IMR-90 (cell line): Measurements from ENCODE around the gene HKDC1. TPM values are rescaled to one million over a fixed set of nuclear protein-coding genes. Genes with fewer than 3 reads are reported as not detected.
"Not testable (repeated sequence)": the region's sequence is repeated elsewhere in the genome, so short reads cannot be mapped to it uniquely, and the experiment has no call there.

Experiments
- ATAC-seq: fragments of 200-7000 bp; cut with Tn5 transposase; 2 replicates; pipeline ENCODE4 v1.9.1; 2020; ENCODE audit warnings: low read depth, mild to moderate bottlenecking, moderate library complexity
- BruUV-seq: library from RNA; stranded (reverse); fragments of 400-500 nt; replicated peaks from 2 replicates; lab custom pipeline; 2021; lab: Mats Ljungman, UMichigan
- CTCF ChIA-PET: fragments of 300-600 bp; formaldehyde crosslinking; extraction: SDS; loops from one replicate; lab custom pipeline; 2021; ENCODE audit warnings: antibody characterized with exemption; lab: Yijun Ruan, JAX
- POLR2A ChIA-PET: fragments of 300-600 bp; sonication (Branson Sonifier 250); formaldehyde crosslinking; loops from one replicate; lab custom pipeline; 2022; ENCODE audit warnings: antibody characterized with exemption; ENCODE audit not compliant: unreplicated experiment; lab: Charles Lee
- DNase-seq: peaks from one replicate; pipeline ENCODE4 v3.0.0; 2013
- H2AFZ ChIP-seq: replicated peaks from 2 replicates; pipeline ENCODE3; 2013; ENCODE audit warnings: low read length, mild to moderate bottlenecking; ENCODE audit not compliant: poor library complexity
- H2AK5ac ChIP-seq: 2 replicates; pipeline ENCODE4 v1.6.1; 2013; ENCODE audit warnings: low read depth, low read length, inconsistent platforms
- H2AK9ac ChIP-seq: replicated peaks from 2 replicates; pipeline ENCODE3; 2013; ENCODE audit warnings: mild to moderate bottlenecking, low read depth, low read length, moderate library complexity; ENCODE audit not compliant: poor library complexity
- H2BK120ac ChIP-seq: 2 replicates; pipeline ENCODE4 v1.6.1; 2013; ENCODE audit warnings: low read depth, low read length, inconsistent platforms
- H2BK15ac ChIP-seq: 3 replicates; pipeline ENCODE4 v1.6.1; 2013; ENCODE audit warnings: low read depth, low read length, inconsistent platforms
- H2BK20ac ChIP-seq: 2 replicates; pipeline ENCODE4 v1.6.1; 2013; ENCODE audit warnings: low read depth, mild to moderate bottlenecking, inconsistent platforms, low read length, moderate library complexity
- H2BK5ac ChIP-seq: 2 replicates; pipeline ENCODE4 v1.6.1; 2013; ENCODE audit warnings: mild to moderate bottlenecking, low read depth, low read length, inconsistent platforms; ENCODE audit not compliant: poor library complexity, severe bottlenecking
- H3K14ac ChIP-seq: replicated peaks from 2 replicates; pipeline ENCODE4 v1.6.1; 2013; ENCODE audit warnings: low read depth, low read length, inconsistent platforms
- H3K18ac ChIP-seq: 2 replicates; pipeline ENCODE4 v1.6.1; 2013; ENCODE audit warnings: low read depth, low read length, control low read depth
- H3K23ac ChIP-seq: 2 replicates; pipeline ENCODE4 v1.6.1; 2013; ENCODE audit warnings: low read depth, low read length, inconsistent platforms
- H3K27ac ChIP-seq: 2 replicates; pipeline ENCODE4 v1.5.1; 2013; ENCODE audit warnings: mild to moderate bottlenecking, control low read depth, low read length; ENCODE audit not compliant: insufficient read depth
- H3K27me3 ChIP-seq: 2 replicates; pipeline ENCODE4 v1.6.1; 2013; ENCODE audit warnings: low read length; ENCODE audit not compliant: control insufficient read depth, insufficient read depth
- H3K36me3 ChIP-seq: 2 replicates; pipeline ENCODE4 v1.6.1; 2013; ENCODE audit warnings: low read length, mixed read lengths; ENCODE audit not compliant: control insufficient read depth, insufficient read depth
- H3K4ac ChIP-seq: 2 replicates; pipeline ENCODE4 v1.6.1; 2013; ENCODE audit warnings: low read depth, low read length, inconsistent platforms
- H3K4me1 ChIP-seq: 2 replicates; pipeline ENCODE4 v1.6.1; 2013; ENCODE audit warnings: low read length, mixed read lengths; ENCODE audit not compliant: control insufficient read depth, insufficient read depth
- H3K4me2 ChIP-seq: 2 replicates; pipeline ENCODE4 v1.6.1; 2013; ENCODE audit warnings: low read depth, mild to moderate bottlenecking, control low read depth, low read length, moderate library complexity
- H3K4me3 ChIP-seq: 2 replicates; pipeline ENCODE4 v1.5.1; 2013; ENCODE audit warnings: low read depth, mild to moderate bottlenecking, control low read depth, low read length, moderate library complexity; ENCODE audit not compliant: insufficient read depth
- H3K56ac ChIP-seq: 2 replicates; pipeline ENCODE4 v1.6.1; 2013; ENCODE audit warnings: low read length, inconsistent platforms; ENCODE audit not compliant: insufficient read depth; ENCODE audit errors: extremely low read depth
- H3K79me1 ChIP-seq, 2 experiments: 2 replicates each; pipeline ENCODE4 v1.6.1; 2013; ENCODE audit warnings: low read length in 2 of 2, inconsistent platforms in 1 of 2, low read depth in 1 of 2
- H3K9ac ChIP-seq: 2 replicates; pipeline ENCODE4 v1.6.1; 2013; ENCODE audit warnings: low read depth, low read length, control low read depth
- H3K9me1 ChIP-seq: 2 replicates; pipeline ENCODE4 v1.6.1; 2013; ENCODE audit warnings: low read length, inconsistent platforms; ENCODE audit not compliant: insufficient read depth
- H3K9me3 ChIP-seq: 2 replicates; pipeline ENCODE4 v1.6.1; 2013; ENCODE audit warnings: low read length; ENCODE audit not compliant: control insufficient read depth, insufficient read depth
- H4K20me1 ChIP-seq: 2 replicates; pipeline ENCODE4 v1.6.1; 2013; ENCODE audit warnings: low read length, inconsistent platforms; ENCODE audit not compliant: insufficient read depth
- H4K5ac ChIP-seq: 2 replicates; pipeline ENCODE4 v1.6.1; 2013; ENCODE audit warnings: mild to moderate bottlenecking, low read depth, low read length, control low read depth
- H4K8ac ChIP-seq, 2 experiments: 2 replicates each; pipeline ENCODE4 v1.6.1; 2013; ENCODE audit warnings: low read depth in 2 of 2, low read length in 2 of 2, control low read depth in 1 of 2, inconsistent platforms in 1 of 2
- H4K91ac ChIP-seq: 2 replicates; pipeline ENCODE4 v1.6.1; 2013; ENCODE audit warnings: low read depth, low read length, inconsistent platforms; ENCODE audit not compliant: insufficient read depth
- FOS ChIP-seq: fragments of 150-350 bp; IDR thresholded peaks from 2 replicates; pipeline ENCODE4 v1.6.1; 2016; ENCODE audit warnings: low read depth, low read length
- WGBS, 2 experiments: methylation state at CpG; one replicate each; pipeline versions ENCODE4 v1.1.5 to v1.1.7; 2013; ENCODE audit warnings: missing lambda C conversion rate in 2 of 2; ENCODE audit not compliant: insufficient read length in 1 of 2; ENCODE audit errors: extremely low coverage in 2 of 2; 5-methylcytosine and 5-hydroxymethylcytosine counted together
- dilution Hi-C: fragments of 300-500 bp; cut with HindIII; formaldehyde crosslinking; loops from one replicate; pipeline ENCODE4 v1.14.3; 2018; ENCODE audit warnings: low sequenced_read_pairs; ENCODE audit not compliant: unreplicated experiment
- in situ Hi-C: fragments of 300-500 bp; cut with MboI; formaldehyde crosslinking; loops from 3 replicates; pipeline ENCODE4 v1.14.3; 2019; ENCODE audit warnings: low sequenced_read_pairs, inconsistent platforms, mixed read lengths
- intact Hi-C: fragments of 100-400 bp; cut with micrococcal nuclease; formaldehyde crosslinking; loops from 2 replicates; pipeline ENCODE4 v1.10.0; 2022
- polyA plus RNA-seq, 3 experiments: library from polyadenylated mRNA; depleted of rRNA; stranded (reverse); fragments of >200 nt; gene quantifications; 2 replicates each; pipeline ENCODE4 v1.2.3, GENCODE V29; 2012; ENCODE audit warnings: low replicate concordance in 1 of 3
- total RNA-seq: library from RNA; depleted of rRNA; stranded (reverse); fragments of >200 nt; gene quantifications from 2 replicates; pipeline ENCODE4 v1.2.3, GENCODE V29; 2012

The HKDC1 gene
- total and polyA plus RNA-seq, 2 of the 4 experiments (the other 2 are of a cell fraction): under 0.01 to 0.03 TPM

GRCh38 chr10:69250041-69250440, 29.9 kb downstream of the HKDC1 start:
- Histone ChIP-seq H3K27ac (no peak overlapping the region), H4K91ac (no peak overlapping the region), H2BK120ac (no peak overlapping the region), H2AK5ac (no peak overlapping the region), H3K9ac (no peak overlapping the region), H3K9me1 (no peaks in the 10 kb centered on the region), H4K20me1 (no peaks in the 10 kb centered on the region), H3K9me3 (no peaks in the 10 kb centered on the region), H3K4me3 (no peak overlapping the region), H2BK15ac (no peak overlapping the region), H4K8ac (no peak overlapping the region), H3K36me3 (no peaks in the 10 kb centered on the region), H3K14ac (no peak overlapping the region), H3K27me3 (peaks cover 27% of the 10 kb centered on the region), H2AFZ (peak overlapping the region; percentile 51), H3K4me1 (no peaks in the 10 kb centered on the region), H3K4ac (no peak overlapping the region), H3K56ac (no peak overlapping the region), H2BK20ac (no peak overlapping the region), H2AK9ac (no peak overlapping the region), H3K18ac (no peak overlapping the region), H3K79me1 (no peaks in the 10 kb centered on the region), H3K23ac (no peak overlapping the region), H4K5ac (no peak overlapping the region), H3K4me2 (no peak overlapping the region), H2BK5ac (no peak overlapping the region)
- WGBS, 2 experiments: 82% methylated on average over 7 of the region's 14 CpGs; no CpG with 5 or more reads in 1 of the 2 experiments
- POLR2A ChIA-PET: no interaction called here
- DNase-seq (no peak), ATAC-seq (no peak)
- no TSS peak for BruUV-seq
- CTCF ChIA-PET: no interaction called here
- dilution Hi-C loops: no loop called here
- intact Hi-C loops: no loop called here
- in situ Hi-C loops: no loop called here
- TF ChIP-seq FOS: no peak

GRCh38 chr10:69251417-69251816, 31.3 kb downstream of the HKDC1 start:
- H2AFZ ChIP-seq, ATAC-seq, H3K36me3 ChIP-seq, H3K27ac ChIP-seq, H3K9me1 ChIP-seq, H4K20me1 ChIP-seq, H2BK20ac ChIP-seq, H3K23ac ChIP-seq, H3K14ac ChIP-seq, H3K9ac ChIP-seq, H2BK120ac ChIP-seq, H4K8ac ChIP-seq, DNase-seq, H3K4me3 ChIP-seq, H3K4ac ChIP-seq, H4K5ac ChIP-seq, H4K91ac ChIP-seq, H2AK9ac ChIP-seq, CTCF ChIA-PET, H3K4me2 ChIP-seq, in situ Hi-C loops, H2AK5ac ChIP-seq, H2BK5ac ChIP-seq, dilution Hi-C loops, intact Hi-C loops, BruUV-seq, H2BK15ac ChIP-seq, POLR2A ChIA-PET, H3K79me1 ChIP-seq, H3K4me1 ChIP-seq, H3K18ac ChIP-seq, H3K9me3 ChIP-seq, H3K56ac ChIP-seq: not testable (repeated sequence)
- H3K27me3 ChIP-seq: peaks cover 24% of the 10 kb centered on the region
- WGBS, 2 experiments: no CpG with 5 or more reads among the region's 2 CpGs
